HG03139 (cell line): Measurements from ENCODE around the gene ADGRL3.
"Not testable (repeated sequence)": the region's sequence is repeated elsewhere in the genome, so short reads cannot be mapped to it uniquely, and the experiment has no call there.

Source experiments
- ATAC-seq: cut with Tn5 transposase; IDR thresholded peaks from one replicate; pipeline ENCODE4 v1.9.1; 2021; ENCODE audit not compliant: unreplicated experiment

The ADGRL3 gene

DNA sequence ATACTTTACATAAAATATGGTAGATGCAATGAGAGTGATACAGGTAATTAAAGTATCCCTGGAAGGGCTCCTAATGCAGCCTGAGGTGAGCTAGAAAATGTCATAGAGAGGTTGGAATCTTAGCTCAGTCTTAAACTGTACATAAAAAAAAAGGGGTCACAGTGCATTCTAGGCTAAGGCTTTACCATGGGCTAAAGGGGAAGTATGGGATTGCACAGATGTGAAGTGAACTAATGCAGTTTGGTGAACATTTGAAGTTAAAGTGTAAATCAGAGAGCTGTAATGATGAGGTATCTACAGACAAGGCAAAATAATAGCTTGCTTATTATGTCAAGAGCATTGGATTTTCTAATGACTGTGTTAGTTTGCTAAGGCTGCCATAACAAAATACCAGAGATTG is 405.9 kb downstream of the ADGRL3 start:
- ATAC-seq = no peak

DNA sequence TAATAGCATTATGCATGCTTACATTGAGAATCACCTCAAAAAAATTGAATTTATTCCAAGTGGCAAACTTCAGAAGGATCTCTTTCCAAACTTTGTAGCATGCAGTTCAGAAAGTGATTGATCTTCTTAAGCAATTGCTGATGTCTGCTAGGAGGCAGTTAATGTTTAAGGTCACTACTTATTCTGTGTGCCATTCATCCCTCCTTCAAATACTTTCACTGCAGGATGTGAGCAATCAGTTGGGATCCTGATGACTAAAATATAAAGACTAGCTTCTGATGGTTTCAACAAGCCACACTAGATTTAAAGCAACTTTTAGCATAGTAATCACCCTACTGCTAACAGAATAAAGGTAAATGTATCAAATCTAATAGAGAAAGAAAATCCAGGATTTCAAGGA is 414.1 kb downstream of the ADGRL3 start:
- no peak for ATAC-seq

DNA sequence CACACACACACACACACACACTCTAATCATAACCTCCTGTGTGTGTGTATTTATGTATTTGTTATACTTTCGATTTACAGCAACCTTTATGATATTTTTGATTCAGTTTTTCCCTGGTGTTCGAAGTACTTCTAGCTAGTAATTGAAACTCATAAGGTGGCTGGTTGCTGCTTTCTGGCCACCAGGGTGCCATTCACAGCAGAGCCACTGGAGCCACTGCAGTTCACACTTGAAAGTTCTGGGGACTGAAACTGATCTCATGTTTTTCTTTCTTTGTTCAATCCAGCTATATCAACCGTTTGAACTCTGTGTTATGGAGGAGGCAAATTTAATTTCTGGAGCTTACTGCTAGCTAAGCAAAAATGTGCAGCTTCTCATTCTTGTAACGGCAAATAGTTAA is 419.4 kb downstream of the ADGRL3 start:
- ATAC-seq = no peak

DNA sequence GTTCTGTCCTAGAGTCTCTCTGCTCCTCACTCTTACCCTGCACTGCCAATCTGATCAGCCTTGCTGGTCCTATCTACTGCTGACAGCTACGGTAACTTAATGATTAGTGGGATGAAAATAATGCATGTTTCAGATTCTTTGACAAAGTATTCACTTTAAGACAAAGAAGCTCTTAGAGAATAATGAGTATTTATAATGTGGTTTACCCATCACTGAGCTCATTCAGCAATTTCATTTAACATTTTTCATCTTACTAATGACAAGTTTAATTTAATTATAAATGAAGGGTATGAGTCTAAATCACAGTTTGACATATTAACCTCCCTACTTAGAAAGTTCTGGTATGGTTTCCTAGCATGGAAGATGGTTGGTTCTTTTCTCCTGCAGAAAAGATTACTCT is 428.2 kb downstream of the ADGRL3 start:
- ATAC-seq = no peak

DNA sequence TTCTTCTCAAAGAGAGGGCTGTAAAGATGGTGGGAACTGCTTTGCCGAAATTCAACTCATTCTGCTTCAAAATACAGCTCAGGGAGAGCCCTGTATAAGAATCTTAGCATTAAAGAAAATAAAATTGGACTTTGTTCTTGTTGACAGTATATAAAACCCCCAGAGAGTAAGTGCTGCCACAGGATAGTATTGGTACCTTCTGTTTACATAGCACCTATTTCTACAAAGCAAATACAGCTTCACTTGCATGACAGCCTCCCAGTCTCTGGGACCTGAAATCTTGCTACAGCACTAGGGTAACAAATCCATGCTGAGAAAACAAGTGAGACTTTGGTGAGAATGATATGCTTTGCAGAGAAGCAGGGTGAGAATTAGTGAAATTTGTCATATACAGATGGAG is 428.6 kb downstream of the ADGRL3 start:
- ATAC-seq = no peak

DNA sequence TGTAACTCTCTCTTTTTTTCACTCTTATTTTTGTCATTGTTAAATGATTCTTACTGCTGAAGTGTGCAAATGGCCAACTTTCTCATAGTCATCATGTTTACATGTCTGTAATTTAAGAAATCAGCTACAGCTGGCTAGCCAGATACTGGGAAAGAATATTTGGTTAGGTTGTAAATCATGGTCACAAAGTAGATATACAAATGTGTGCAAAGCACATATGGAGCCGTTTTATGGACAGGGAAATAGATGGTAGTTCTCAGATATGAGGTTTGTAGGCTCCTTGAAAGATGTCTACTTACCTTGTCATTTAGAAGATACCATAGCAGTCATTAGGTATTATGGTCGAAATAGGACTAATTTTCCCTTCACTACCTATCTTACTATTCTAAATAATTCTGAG is 430.4 kb downstream of the ADGRL3 start:
- ATAC-seq = no peak

DNA sequence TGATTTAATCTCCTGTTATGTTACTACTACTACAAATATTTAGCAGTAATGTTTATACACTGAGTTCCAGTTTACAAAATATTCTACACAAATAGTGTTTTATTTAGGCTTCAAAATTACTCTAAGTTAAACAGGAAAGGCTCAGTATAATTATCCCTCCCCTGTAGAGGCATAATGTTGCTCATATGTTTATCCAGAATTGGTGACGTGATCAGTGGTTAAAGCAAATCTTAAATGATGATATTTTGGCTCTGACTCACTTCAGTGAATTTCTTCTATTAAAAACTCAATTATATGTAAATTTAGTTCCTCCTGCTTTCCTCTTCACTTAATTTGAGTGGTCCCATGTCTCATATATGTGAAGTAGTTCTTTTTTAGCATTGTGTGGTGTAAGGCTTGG is 438.5 kb downstream of the ADGRL3 start:
- no peak for ATAC-seq

DNA sequence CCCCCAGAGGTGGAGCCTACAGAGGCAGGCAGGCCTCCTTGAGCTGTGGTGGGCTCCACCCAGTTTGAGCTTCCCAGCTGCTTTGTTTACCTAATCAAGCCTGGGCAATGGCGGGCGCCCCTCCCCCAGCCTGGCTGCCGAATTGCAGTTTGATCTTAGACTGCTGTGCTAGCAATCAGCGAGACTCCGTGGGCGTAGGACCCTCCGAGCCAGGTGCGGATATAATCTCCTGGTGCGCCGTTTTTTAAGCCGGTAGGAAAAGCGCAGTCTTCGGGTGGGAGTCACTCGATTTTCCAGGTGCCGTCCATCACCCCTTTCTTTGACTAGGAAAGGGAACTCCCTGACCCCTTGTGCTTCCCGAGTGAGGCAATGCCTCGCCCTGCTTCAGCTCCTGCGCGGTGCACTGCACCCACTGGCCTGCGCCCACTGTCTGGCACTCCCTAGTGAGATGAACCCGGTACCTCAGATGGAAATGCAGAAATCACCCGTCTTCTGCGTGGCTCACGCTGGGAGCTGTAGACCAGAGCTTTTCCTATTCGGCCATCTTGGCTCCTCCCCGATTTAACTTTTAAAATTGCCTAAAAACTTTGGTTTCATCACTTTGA is 446.7 kb downstream of the ADGRL3 start:
- not testable (repeated sequence) for ATAC-seq

DNA sequence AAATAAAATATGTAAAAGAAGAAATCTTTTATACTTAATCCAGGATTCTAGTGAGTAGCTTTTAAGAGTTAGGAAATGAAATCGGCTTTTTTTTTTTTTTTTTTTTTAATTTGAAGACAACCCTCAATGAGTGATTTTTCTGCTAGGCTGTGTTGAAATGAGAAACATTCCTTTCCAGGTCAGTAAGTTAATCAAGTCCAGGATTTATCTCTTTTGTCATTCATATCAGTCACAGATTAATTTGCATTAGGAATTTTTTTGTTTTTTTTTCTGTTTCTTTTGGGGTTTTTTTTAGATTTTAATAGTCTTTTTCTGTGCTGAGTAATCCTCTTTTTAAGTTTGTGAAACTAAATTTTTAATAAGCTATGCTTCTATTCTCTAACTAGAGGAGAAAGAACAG is 448.1 kb downstream of the ADGRL3 start:
- ATAC-seq = no peak

DNA sequence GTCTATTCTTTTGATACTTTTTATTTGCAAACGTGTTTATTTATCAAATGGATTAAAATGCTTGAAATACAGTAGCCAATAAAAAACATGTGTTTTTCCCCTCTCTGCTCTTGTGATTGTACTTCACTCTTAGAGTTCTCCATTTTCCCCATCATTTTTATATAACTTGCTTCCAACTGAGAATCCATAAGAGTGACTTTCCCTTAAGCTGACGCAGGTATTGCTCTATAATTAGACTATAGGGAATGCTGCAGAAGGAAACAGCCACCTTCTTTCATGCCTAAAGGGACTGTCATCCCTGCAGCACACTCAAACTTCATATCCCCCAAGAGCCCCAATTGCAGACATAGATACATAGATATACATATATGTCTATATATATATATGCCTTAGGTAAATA is 456.9 kb downstream of the ADGRL3 start:
- ATAC-seq = no peak

DNA sequence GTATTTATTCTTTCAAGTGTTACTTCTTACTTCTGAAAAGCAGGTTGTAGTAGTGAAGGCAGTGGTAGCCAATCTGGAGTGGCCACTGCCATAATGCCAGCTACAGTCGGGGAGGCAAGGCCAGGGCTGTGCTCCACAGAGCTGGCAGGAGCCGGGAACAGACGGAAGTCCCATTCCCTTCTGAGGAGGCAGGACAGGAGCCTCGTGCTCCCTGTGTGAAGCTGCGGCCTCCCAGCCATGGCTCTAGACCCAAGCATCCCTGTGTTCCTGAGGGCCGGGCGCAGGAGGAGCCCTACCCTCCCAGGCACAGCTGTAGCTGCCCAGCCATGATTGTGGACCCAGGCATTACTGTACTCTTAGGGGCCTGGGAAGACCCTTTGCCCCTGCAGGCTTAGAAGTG is 461.8 kb downstream of the ADGRL3 start:
- no peak for ATAC-seq

DNA sequence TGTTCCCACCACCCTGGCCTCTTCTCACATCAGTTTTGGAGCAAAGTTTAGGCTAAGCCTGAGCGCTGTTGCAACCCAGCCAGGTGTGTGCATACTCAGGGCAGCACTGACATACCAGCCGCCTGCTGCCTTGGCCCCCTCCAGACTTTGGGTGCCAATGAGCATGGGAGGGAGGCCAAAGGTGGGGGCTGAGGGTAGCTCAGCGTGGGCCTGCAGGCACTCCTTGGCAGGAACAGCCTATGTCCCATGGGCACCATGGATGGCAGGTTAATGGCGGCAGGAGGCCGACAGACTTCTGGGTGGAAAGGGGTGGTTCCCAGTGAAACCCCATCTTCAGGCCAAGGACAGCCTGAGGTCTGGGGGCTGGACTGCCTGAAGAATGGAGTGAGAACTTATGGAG is 462.2 kb downstream of the ADGRL3 start:
- ATAC-seq = no peak

DNA sequence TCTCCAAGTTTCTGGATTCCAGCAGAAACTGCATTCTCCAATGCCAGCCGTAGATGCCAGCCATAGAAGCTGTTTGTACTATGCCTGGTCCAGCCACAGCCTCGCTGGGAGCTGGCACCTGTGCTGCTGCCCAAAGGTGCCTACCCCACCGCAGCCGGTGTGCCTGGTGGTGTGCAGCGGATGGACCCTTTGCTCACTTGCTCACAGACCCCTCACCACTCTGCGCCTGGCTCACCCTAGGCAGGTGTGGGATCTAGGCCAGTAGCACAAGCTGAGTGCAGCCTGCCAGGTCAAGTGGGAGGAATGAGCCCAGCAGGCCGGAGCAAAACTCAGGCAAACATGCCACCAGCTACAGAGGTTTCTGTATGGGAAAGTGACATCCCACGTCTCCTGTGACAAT is 463.2 kb downstream of the ADGRL3 start:
- ATAC-seq = no peak

DNA sequence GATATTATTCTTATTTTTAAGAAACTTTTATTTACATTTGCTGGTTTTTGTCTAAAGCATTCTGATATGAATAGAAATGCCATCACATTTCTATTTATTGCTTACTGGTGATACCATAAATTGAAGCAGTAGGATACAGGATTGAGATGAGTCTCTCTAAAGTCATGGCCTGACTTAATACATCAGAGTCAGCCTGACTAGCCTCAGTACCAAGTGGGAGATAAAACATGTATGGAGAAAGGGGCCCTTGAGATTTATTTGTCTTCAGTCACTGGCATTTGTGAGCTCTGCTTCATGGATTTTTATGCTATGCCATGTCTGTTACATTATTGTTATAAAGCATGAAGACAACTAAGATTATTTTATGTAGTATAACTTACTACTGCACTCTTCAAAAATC is 465.5 kb downstream of the ADGRL3 start:
- ATAC-seq = no peak

DNA sequence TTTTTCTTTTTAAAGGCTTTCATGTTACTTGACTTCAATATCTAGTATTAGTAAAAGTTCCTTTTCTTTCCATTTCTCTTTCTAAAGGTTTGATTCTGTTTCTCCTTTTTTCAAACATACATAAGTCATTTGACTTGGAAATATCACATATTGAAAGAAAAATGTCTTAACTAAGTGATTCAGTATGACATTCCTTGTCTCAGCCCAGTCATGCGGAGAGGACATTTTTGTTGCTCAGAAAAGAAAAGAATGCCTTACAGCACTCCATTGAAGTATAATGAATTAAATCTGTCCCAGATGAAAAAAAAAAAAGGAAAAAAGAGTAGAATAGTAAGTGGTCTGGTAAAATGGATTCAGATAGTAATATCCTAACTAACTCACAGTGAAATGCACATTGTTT is 466.1 kb downstream of the ADGRL3 start:
- ATAC-seq = no peak

DNA sequence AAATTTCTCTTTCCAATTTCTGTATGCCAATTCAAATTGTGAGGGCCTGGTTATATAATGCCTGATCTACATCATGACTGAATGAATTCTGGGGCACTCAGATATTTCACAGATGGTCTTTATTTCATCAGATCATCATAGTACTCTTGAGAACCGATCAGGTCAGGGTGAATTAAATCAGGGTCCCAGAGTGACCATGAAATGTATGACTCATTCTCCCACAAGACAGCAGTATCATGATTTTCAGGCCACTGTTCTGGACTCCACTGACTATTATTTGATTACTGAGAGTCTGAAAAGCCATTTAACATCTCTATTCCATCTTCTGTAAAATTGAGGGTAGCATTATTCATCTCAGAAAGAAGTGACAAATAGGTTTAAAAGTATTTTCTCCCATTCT is 471.5 kb downstream of the ADGRL3 start:
- no peak for ATAC-seq

DNA sequence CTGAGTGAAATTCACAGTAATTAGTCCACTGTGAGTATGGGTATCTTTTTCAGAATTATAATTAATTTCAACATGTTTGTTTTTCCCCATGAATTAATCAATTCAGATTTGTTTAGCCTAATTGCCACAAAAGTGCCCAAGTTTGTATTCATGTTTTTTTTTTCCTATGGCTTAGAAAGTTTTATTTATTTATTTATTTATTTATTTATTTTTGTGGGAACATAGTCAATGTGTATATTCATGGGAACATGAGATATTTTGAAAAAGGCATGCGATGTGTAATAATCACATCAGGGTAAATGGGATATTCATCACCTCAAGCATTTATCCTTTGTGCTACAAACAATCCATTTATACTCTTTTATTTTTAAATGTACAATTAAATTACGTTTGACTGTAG is 475.3 kb downstream of the ADGRL3 start:
- no peak for ATAC-seq

DNA sequence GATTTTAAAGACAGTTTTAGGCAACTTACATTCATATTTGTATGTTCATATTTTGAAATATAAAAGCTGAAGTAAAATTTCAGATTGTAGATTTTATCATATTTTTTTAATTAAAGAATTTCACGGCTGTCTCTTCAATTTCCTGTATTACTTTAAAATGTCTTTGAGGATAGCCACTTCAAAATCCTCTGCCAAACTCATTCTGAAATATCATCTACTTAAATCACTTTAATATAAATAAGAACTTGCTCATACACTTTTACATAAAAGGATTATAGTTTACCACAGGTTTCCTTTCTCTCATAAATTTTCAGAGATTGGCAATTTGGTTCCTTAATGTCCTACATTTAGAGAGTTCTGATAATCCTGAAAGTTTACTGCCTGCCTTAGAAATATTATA is 478.2 kb downstream of the ADGRL3 start:
- ATAC-seq = no peak

DNA sequence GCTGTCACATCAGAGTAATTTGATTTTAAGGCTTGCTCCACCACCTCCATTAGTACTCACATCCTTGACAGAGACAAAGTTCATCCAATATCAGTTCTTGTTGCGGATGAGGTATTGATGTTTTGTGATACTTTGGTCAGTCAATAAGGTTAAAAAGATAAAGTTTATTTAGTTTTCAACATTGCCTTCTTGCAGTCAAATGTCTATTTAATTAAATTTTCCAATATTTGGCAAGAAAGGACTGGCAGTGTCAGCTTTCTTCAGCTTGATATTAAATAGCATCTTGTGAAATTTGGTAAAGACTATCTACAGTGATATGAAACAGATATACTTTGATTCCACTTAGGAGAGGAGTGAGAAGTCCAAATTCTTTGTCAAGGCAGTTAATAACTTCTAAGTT is 493.4 kb downstream of the ADGRL3 start:
- ATAC-seq = no peak

DNA sequence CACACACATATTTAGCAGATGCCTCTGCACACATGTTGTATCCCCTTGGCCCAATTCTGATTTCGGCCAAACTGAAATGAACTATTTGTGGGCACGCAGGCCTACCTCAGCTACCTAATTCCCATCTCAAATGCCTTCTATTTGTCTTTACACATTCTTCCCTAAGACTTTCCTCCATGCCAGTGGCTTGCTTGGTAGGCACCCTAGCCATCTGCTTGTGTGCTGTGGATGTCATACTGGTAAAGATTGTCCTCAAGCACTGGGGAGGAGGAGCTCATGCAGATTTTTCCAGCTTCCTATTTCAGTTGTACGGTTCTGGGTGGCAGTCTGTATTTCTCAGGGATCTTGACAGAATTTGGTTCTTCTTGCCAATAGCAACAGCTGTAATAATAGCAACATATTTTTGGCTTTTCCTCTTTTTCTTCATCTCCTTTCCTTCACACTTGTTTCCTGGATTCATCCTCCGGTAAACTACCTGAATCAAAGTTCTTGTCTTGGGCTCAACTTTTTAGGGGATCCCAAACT is 514.3 kb downstream of the ADGRL3 start:
- no peak for ATAC-seq

DNA sequence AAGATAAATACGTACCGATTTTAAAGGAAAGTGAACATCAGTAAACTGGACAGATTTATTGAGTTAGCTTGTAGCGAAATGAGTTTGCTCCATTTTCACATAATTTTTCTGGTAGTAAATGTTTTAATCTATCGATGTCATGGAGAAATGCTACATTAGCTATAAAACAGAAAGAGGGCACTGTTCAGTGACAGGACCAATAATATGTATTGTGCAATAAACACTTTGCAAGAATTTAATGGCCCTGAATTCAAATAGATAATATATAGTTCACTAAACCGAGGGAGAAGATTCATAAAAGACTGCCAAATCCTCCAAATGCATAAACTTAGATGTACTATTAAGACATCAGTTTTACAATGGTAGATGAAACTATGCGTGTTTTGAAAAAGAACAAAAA is 516.3 kb downstream of the ADGRL3 start:
- ATAC-seq = no peak

DNA sequence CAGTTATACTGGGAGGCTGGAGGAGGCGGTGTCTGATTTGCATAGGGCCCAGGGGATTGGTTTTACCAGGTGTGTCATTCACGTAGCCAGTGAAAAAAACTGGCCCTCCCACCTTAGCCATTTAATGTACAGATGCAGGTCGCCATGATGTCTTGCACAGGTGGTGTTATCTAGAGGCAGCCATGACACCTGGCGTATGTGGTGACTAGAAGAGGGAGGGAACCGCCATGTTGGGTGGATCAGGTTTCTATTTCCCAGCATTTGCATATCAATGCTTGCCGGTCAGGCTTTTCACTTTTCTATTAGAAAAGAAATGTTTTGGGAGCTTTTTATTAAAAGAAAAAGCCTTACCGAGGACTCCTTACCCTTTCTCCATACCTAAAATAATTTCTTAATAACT is 523.4 kb downstream of the ADGRL3 start:
- no peak for ATAC-seq

DNA sequence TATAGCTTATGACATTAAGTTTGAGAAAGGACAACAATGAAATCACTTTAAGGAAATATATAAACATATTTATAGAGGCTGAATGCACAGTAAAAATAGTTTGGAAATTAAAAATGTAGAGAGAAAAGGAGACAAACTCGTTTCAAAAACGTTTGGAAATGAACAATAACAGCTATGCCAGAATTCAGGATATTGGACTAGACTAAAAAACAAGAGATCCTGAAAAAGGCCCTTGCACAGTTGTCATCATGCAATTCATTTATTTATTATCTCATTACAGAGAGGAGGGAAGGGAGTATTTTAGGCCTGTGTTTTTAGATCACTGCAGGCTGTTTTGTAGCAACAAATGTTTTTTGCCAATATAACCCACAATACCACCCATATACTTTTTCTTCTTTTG is 527.2 kb downstream of the ADGRL3 start:
- ATAC-seq = no peak

DNA sequence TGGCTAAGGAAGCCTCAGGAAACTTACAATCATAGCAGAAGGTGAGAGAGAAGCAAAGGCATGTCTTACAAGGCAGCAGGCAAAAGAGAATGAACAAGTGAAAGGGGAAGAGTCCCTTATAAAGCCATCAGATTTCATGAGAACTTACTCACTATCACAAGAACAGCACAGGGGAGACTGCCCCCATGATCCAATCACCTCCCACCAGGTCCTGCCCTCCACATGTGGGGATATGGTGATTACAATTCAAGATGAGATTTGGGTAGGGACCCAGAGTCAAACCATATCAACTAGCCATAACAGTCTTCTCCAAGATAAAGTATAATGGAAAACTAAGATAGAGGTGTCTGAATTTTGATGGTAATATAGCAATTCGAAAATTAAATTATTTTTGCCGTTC is 534.3 kb downstream of the ADGRL3 start:
- no peak for ATAC-seq
